GM12878 (cell line): Measurements from ENCODE around the gene SPTLC2.

ENCODE experiments used
- EGR1 ChIP-seq, 2 experiments: IDR thresholded peaks; 1 replicate in 1 of 2; 2 replicates in 1 of 2; pipeline ENCODE4 v1.6.1; 2011 to 2012; ENCODE audit warnings: low read depth in 2 of 2, low read length in 2 of 2, borderline replicate concordance in 1 of 2, mild to moderate bottlenecking in 1 of 2, moderate library complexity in 1 of 2
- TAF1 ChIP-seq: IDR thresholded peaks from 2 replicates; pipeline ENCODE4 v1.6.1; 2011; ENCODE audit warnings: mild to moderate bottlenecking, low read depth, low read length, borderline replicate concordance

DNA sequence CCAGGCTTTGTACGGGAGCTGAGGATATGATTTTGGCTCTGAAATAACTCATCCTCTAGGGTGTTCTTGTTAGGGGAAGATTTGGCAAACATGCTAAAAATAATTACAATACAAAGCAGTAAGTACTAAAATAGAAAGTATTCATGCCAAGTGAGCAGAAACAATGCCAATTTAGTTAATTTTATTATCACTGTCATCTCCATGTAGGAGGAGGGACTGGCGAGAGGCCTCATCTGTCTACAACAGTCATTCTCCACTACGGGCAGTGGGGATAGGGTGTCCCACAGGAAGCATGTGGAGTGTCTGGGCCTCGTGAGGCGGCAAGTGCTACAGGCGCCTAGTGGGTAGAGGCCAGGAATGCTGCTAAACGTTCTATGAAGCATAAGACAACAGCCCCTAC, 121.1 kb downstream of the SPTLC2 start:
- TF ChIP-seq EGR1 (IDR thresholded peaks at IDR 0.05; ENCODE audit: borderline replicate concordance in 1 of 2, low read depth in 2 of 2, low read length in 2 of 2) (no peak), TAF1 (no peak)
